Skeletal muscle tissue (tissue), 5 donors: ENCODE results near the gene KLHL1. TPM values are rescaled to one million over a fixed set of nuclear protein-coding genes. Genes with fewer than 3 reads are reported as not detected.

Experiments used
- H3K27ac ChIP-seq: one replicate; pipeline ENCODE4 v1.7.0; 2013; ENCODE audit warnings: mild to moderate bottlenecking, low read depth, low read length, inconsistent platforms
- H3K27me3 ChIP-seq, 3 donors: one replicate each; pipeline ENCODE4 v1.7.0; 2013; ENCODE audit warnings: low read length in 3 of 3; ENCODE audit not compliant: control insufficient read depth in 3 of 3, insufficient read depth in 3 of 3
- H3K36me3 ChIP-seq, 3 donors: one replicate each; pipeline ENCODE4 v1.7.0; 2013; ENCODE audit warnings: low read length in 3 of 3; ENCODE audit not compliant: control insufficient read depth in 3 of 3, insufficient read depth in 3 of 3
- H3K4me1 ChIP-seq, 3 donors: one replicate each; pipeline ENCODE4 v1.7.0; 2013; ENCODE audit warnings: low read length in 3 of 3, mild to moderate bottlenecking in 3 of 3; ENCODE audit not compliant: control insufficient read depth in 3 of 3, insufficient read depth in 3 of 3
- H3K4me3 ChIP-seq, 3 donors: one replicate each; pipeline ENCODE4 v1.7.0; 2013; ENCODE audit warnings: low read length in 3 of 3
- H3K9ac ChIP-seq, 3 donors: one replicate each; pipeline ENCODE4 v1.7.0; 2013; ENCODE audit warnings: low read length in 3 of 3, mild to moderate bottlenecking in 3 of 3, moderate library complexity in 2 of 3, low read depth in 1 of 3
- H3K9me3 ChIP-seq, 3 donors: one replicate each; pipeline ENCODE4 v1.7.0; 2013; ENCODE audit warnings: low read length in 3 of 3; ENCODE audit not compliant: control insufficient read depth in 3 of 3
- small RNA-seq: library from RNA; depleted of rRNA; stranded (forward); fragments of <200 nt; gene quantifications from one replicate; pipeline ENCODE3, GENCODE V24; 2014
- total RNA-seq: library from RNA; depleted of rRNA; stranded (reverse); fragments of >200 nt; gene quantifications from one replicate; pipeline ENCODE4 v1.2.3, GENCODE V29; 2014
- donor health status: Osteomylitis.

KLHL1 gene
- total RNA-seq, 1 donor from 2014 or later, result not detected

DNA sequence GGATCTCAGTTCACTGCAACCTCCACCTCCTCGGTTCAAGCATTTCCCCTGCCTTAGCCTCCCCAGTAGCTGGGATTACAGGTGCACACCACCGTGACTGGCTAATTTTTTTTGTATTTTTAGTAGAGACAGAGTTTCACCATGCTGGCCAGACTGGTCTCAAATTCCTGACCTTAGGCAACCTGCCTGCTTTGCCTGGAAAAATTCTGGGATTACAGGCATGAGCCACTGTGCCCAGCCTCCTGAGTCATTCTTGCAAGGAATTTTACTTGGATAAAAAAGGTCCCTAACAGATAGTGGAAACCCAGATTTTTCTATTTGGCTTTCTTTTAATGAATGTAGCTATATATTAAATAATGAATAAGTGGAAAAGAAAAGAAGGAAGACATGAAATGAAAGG lies 450.6 kb downstream of the KLHL1 start:
- H3K36me3 ChIP-seq, result no peaks in the 10 kb centered on the region
- no peak overlapping the region for H3K4me3 ChIP-seq
- no peak overlapping the region for H3K9ac ChIP-seq
- no peaks in the 10 kb centered on the region for H3K4me1 ChIP-seq
- H3K27ac ChIP-seq, result no peak overlapping the region
- H3K9me3 ChIP-seq, result peaks cover 0 to 4% (median 0%) of the 10 kb centered on the region in 3 donors
- H3K27me3 ChIP-seq, result no peaks in the 10 kb centered on the region

DNA sequence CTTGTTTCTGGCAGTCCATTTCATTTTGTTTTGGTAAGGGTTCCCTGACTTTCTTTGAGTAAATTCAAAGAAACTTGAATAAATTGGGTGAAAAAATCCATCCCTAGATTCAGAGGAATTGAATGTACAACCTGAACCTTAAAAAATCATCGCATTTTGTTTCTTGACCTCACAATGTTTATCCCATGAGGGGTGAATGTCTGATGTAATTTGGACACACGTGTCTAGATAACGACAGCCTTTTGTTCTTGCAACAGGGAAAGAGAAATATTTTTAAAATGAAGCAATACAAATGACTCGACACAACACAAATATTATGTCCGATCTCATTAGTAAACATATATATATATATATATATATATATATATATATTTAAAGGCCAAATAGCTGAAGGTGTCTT lies 453.9 kb downstream of the KLHL1 start:
- no peak overlapping the region for H3K4me3 ChIP-seq
- H3K9me3 ChIP-seq, result peaks cover 0 to 4% (median 0%) of the 10 kb centered on the region in 3 donors
- no peak overlapping the region for H3K27ac ChIP-seq
- no peaks in the 10 kb centered on the region for H3K27me3 ChIP-seq
- H3K9ac ChIP-seq, result no peak overlapping the region
- H3K36me3 ChIP-seq, result no peaks in the 10 kb centered on the region
- H3K4me1 ChIP-seq, result no peaks in the 10 kb centered on the region

Small RNA genes within 50 kb of the gene (small RNA-seq; reads per million reads assigned to genes)
- not detected for gene RNY3P10

Other genes with a start within 250 kb of the KLHL1 start
- not detected for gene ATXN8OS, start 626 bp downstream of the KLHL1 start, total RNA-seq